ENCODE measurements around the gene ZFR.

Gene ZFR

GRCh38 chr5:32365623-32366022, 78.9 kb downstream of the ZFR start:
- H3K4me3 Mint-ChIP-seq: no peak overlapping the region
- no peaks in the 10 kb centered on the region for H3K27me3 Mint-ChIP-seq
- no peak for DNase-seq
- no peaks in the 10 kb centered on the region for H3K9me3 Mint-ChIP-seq
- H3K4me1 Mint-ChIP-seq: no peaks in the 10 kb centered on the region
- H3K27ac Mint-ChIP-seq: no peak overlapping the region
- ATAC-seq: no peak

GRCh38 chr5:32363030-32363429, 81.5 kb downstream of the ZFR start:
- no peaks in the 10 kb centered on the region for H3K27me3 Mint-ChIP-seq
- H3K27ac Mint-ChIP-seq: peak overlapping the region in 1 of 2 donors; percentile 13
- ATAC-seq (no peak), DNase-seq (no peak)
- no peak overlapping the region for H3K4me3 Mint-ChIP-seq
- no peaks in the 10 kb centered on the region for H3K9me3 Mint-ChIP-seq
- H3K4me1 Mint-ChIP-seq: no peaks in the 10 kb centered on the region

- no peak overlapping the region for H3K27ac Mint-ChIP-seq
- no peaks in the 10 kb centered on the region for H3K9me3 Mint-ChIP-seq
- no peak overlapping the region for H3K4me3 Mint-ChIP-seq
- DNase-seq: no peak
- no peak for ATAC-seq
- no peaks in the 10 kb centered on the region for H3K27me3 Mint-ChIP-seq
- no peaks in the 10 kb centered on the region for H3K4me1 Mint-ChIP-seq
Measured at GRCh38 chr5:32362527-32362926, 82.0 kb downstream of the ZFR start.

GRCh38 chr5:32360906-32361305, 83.6 kb downstream of the ZFR start:
- no peaks in the 10 kb centered on the region for H3K4me1 Mint-ChIP-seq
- DNase-seq (no peak), ATAC-seq (no peak)
- H3K27ac Mint-ChIP-seq: no peak overlapping the region
- H3K4me3 Mint-ChIP-seq: no peak overlapping the region
- no peaks in the 10 kb centered on the region for H3K27me3 Mint-ChIP-seq
- H3K9me3 Mint-ChIP-seq: no peaks in the 10 kb centered on the region

GRCh38 chr5:32358611-32359010, 85.9 kb downstream of the ZFR start:
- Mint-ChIP-seq H3K27me3 (no peaks in the 10 kb centered on the region), H3K27ac (no peak overlapping the region), H3K4me3 (no peak overlapping the region), H3K9me3 (no peaks in the 10 kb centered on the region), H3K4me1 (no peaks in the 10 kb centered on the region)
- ATAC-seq (no peak), DNase-seq (no peak)

- no peak for ATAC-seq
- Mint-ChIP-seq H3K27ac (peak overlapping the region in 1 of 2 donors; percentile 42), H3K9me3 (no peaks in the 10 kb centered on the region)
Measured at GRCh38 chr5:32357658-32358057, 86.9 kb downstream of the ZFR start.

GRCh38 chr5:32355686-32356085, 88.9 kb downstream of the ZFR start:
- ATAC-seq (no peak), DNase-seq (no peak)
- no peak overlapping the region for H3K4me3 Mint-ChIP-seq
- H3K27me3 Mint-ChIP-seq: no peaks in the 10 kb centered on the region
- H3K9me3 Mint-ChIP-seq: no peaks in the 10 kb centered on the region
- H3K4me1 Mint-ChIP-seq: no peaks in the 10 kb centered on the region
- H3K27ac Mint-ChIP-seq: no peak overlapping the region

More at GRCh38 chr5:32357658-32358057, 86.9 kb downstream of the ZFR start:
- Mint-ChIP-seq H3K27me3 (no peaks in the 10 kb centered on the region), H3K4me1 (no peaks in the 10 kb centered on the region), H3K4me3 (no peak overlapping the region)
- DNase-seq: no peak

- DNase-seq (no peak), ATAC-seq (no peak)
- Mint-ChIP-seq H3K9me3 (peaks cover 0 to 1% of the 10 kb centered on the region in 2 donors), H3K4me1 (no peaks in the 10 kb centered on the region), H3K4me3 (no peak overlapping the region), H3K27me3 (no peaks in the 10 kb centered on the region), H3K27ac (peak overlapping the region in 1 of 2 donors; percentile 71)
Measured at GRCh38 chr5:32353420-32353819, 91.1 kb downstream of the ZFR start.

GRCh38 chr5:32352685-32353084, 91.9 kb downstream of the ZFR start:
- H3K9me3 Mint-ChIP-seq: peaks cover 2 to 8% of the 10 kb centered on the region in 2 donors
- no peak for ATAC-seq
- no peak overlapping the region for H3K27ac Mint-ChIP-seq
- DNase-seq: no peak
- no peaks in the 10 kb centered on the region for H3K4me1 Mint-ChIP-seq
- H3K4me3 Mint-ChIP-seq: no peak overlapping the region
- no peaks in the 10 kb centered on the region for H3K27me3 Mint-ChIP-seq

- Mint-ChIP-seq H3K27ac (no peak overlapping the region), H3K27me3 (no peaks in the 10 kb centered on the region)
Measured at GRCh38 chr5:32346869-32347268, 97.7 kb downstream of the ZFR start.

GRCh38 chr5:32343058-32343672, 101.4 kb downstream of the ZFR start:
- DNase-seq: no peak
- Mint-ChIP-seq H3K4me3 (no peak overlapping the region), H3K4me1 (no peaks in the 10 kb centered on the region), H3K27ac (peak overlapping the region in 1 of 2 donors; percentile 64), H3K9me3 (peaks cover 12 to 19% of the 10 kb centered on the region in 2 donors), H3K27me3 (no peaks in the 10 kb centered on the region)
- ATAC-seq: no peak

More at GRCh38 chr5:32346869-32347268, 97.7 kb downstream of the ZFR start:
- no peaks in the 10 kb centered on the region for H3K4me1 Mint-ChIP-seq
- peaks cover 4 to 15% of the 10 kb centered on the region in 2 donors for H3K9me3 Mint-ChIP-seq
- DNase-seq (no peak), ATAC-seq (no peak)
- H3K4me3 Mint-ChIP-seq: no peak overlapping the region

- H3K27me3 Mint-ChIP-seq: no peaks in the 10 kb centered on the region
- no peaks in the 10 kb centered on the region for H3K4me1 Mint-ChIP-seq
- no peak overlapping the region for H3K4me3 Mint-ChIP-seq
- no peak for ATAC-seq
- H3K27ac Mint-ChIP-seq: no peak overlapping the region
- no peak for DNase-seq
- H3K9me3 Mint-ChIP-seq: peaks cover 12 to 14% of the 10 kb centered on the region in 2 donors
Measured at GRCh38 chr5:32342656-32343055, 101.9 kb downstream of the ZFR start.

GRCh38 chr5:32339878-32340277, 104.7 kb downstream of the ZFR start:
- Mint-ChIP-seq H3K9me3 (peaks cover 7 to 11% of the 10 kb centered on the region in 2 donors), H3K4me1 (no peaks in the 10 kb centered on the region), H3K27ac (no peak overlapping the region), H3K4me3 (no peak overlapping the region), H3K27me3 (no peaks in the 10 kb centered on the region)
- ATAC-seq: no peak
- DNase-seq: no peak

- DNase-seq (no peak), ATAC-seq (no peak)
- H3K27me3 Mint-ChIP-seq: no peaks in the 10 kb centered on the region
- H3K4me3 Mint-ChIP-seq: no peak overlapping the region
- H3K27ac Mint-ChIP-seq: no peak overlapping the region
- H3K9me3 Mint-ChIP-seq: peaks cover 7 to 11% of the 10 kb centered on the region in 2 donors
- no peaks in the 10 kb centered on the region for H3K4me1 Mint-ChIP-seq
Measured at GRCh38 chr5:32339198-32339597, 105.3 kb downstream of the ZFR start.

GRCh38 chr5:32332966-32333365, 111.6 kb downstream of the ZFR start:
- H3K27me3 Mint-ChIP-seq: no peaks in the 10 kb centered on the region
- H3K4me3 Mint-ChIP-seq: no peak overlapping the region
- peaks cover 5% of the 10 kb centered on the region for H3K4me1 Mint-ChIP-seq
- ATAC-seq (no peak), DNase-seq (no peak)
- H3K9me3 Mint-ChIP-seq: peaks cover 0 to under 1% of the 10 kb centered on the region in 2 donors
- no peak overlapping the region for H3K27ac Mint-ChIP-seq

- Mint-ChIP-seq H3K27ac (no peak overlapping the region), H3K4me3 (no peak overlapping the region), H3K4me1 (peaks cover 5% of the 10 kb centered on the region), H3K9me3 (no peaks in the 10 kb centered on the region), H3K27me3 (no peaks in the 10 kb centered on the region)
- DNase-seq (no peak), ATAC-seq (no peak)
Measured at GRCh38 chr5:32332361-32332760, 112.2 kb downstream of the ZFR start.

GRCh38 chr5:32331935-32332274, 112.6 kb downstream of the ZFR start:
- ATAC-seq: no peak
- Mint-ChIP-seq H3K4me1 (peaks cover 5% of the 10 kb centered on the region), H3K27ac (no peak overlapping the region), H3K9me3 (no peaks in the 10 kb centered on the region), H3K27me3 (no peaks in the 10 kb centered on the region), H3K4me3 (no peak overlapping the region)
- no peak for DNase-seq

Measured in stimulated activated naive CD8-positive, alpha-beta T cell treated with anti-CD3 and anti-CD28 coated beads, Interleukin-15, amount 100 ng/mL, for 72 hours (primary cell).